ENCODE measurements around the gene LRMDA.

DNA sequence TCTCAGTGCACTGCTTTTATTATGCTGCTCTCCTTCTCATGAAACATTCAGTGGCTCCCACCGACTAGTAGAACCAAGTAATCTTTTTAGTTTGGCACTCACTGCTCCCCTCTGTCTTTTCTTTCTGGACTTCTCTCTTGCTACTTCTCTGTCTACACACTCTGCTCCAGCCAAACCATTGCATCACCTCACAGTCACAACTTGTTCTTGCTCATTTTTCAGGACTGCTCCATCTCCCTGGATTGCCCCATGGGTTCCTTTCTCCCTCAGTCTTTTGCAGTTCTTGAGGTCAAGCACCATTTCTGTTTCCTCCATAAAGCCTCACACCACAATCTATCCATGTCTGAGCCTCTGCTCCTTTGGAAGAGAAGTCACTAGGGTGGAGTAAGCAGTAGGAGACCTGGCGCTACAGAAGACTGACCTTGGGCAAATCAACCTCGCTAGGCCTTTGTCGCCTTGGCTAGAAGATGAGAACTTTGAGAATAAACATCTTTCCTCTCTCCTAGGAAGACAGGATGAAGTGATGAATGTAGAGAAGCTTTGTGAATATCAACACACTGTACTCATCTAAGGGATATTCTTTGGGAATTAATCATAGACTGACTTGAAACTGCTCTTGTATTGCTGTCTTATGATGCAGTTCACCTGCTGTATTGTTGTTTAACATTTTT is 186.2 kb downstream of the LRMDA start:
- TF ChIP-seq, protein P1, sequence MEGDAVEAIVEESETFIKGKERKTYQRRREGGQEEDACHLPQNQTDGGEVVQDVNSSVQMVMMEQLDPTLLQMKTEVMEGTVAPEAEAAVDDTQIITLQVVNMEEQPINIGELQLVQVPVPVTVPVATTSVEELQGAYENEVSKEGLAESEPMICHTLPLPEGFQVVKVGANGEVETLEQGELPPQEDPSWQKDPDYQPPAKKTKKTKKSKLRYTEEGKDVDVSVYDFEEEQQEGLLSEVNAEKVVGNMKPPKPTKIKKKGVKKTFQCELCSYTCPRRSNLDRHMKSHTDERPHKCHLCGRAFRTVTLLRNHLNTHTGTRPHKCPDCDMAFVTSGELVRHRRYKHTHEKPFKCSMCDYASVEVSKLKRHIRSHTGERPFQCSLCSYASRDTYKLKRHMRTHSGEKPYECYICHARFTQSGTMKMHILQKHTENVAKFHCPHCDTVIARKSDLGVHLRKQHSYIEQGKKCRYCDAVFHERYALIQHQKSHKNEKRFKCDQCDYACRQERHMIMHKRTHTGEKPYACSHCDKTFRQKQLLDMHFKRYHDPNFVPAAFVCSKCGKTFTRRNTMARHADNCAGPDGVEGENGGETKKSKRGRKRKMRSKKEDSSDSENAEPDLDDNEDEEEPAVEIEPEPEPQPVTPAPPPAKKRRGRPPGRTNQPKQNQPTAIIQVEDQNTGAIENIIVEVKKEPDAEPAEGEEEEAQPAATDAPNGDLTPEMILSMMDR (IDR thresholded peaks at IDR 0.05): no peak
- TF ChIP-seq POLR2A (IDR thresholded peaks at IDR 0.05): no peak
